Stimulated activated CD4-positive, alpha-beta T cell treated with anti-CD3 and anti-CD28 coated beads, Interleukin-2, amount 100 ng/mL, for 4 hours (primary cell): ENCODE data around the gene GTF3C5.
"Not testable (repeated sequence)": the region's sequence is repeated elsewhere in the genome, so short reads cannot be mapped to it uniquely, and the experiment has no call there.

ENCODE experiments used
- DNase-seq: peaks from one replicate; pipeline ENCODE4 v3.0.0-alpha.2; 2020; ENCODE audit warnings: low read depth

Gene GTF3C5

DNA sequence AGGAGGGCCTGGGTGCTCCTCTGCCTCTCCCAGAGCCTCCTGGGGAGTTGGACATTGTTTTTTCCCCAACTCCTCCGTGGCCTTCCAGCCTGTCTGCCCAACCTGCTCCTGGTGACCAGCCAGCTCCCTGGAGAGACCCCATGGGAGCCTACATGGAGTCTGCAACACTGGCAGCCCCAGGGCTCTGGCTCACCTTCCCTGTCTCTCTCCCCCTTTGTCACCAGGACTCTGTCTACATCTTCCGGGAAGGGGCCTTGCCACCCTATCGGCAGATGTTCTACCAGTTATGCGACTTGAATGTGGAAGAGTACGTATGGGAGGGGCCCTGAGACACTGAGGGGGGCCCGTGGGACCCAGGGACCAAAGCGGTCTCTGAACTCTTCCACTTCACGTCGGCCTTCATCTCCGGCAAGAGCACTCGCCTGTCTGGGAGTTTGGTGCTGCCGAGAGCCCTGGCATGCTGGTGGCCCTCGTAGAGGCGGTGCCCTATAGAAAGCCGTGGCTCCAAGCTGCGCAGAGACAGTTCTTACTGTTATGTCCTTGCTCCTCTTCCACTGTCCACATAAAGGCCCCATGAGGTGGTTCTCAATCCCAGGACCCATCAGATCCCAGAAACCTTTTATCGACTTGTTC is 25.1 kb downstream of the GTF3C5 start:
- no peak for DNase-seq

DNA sequence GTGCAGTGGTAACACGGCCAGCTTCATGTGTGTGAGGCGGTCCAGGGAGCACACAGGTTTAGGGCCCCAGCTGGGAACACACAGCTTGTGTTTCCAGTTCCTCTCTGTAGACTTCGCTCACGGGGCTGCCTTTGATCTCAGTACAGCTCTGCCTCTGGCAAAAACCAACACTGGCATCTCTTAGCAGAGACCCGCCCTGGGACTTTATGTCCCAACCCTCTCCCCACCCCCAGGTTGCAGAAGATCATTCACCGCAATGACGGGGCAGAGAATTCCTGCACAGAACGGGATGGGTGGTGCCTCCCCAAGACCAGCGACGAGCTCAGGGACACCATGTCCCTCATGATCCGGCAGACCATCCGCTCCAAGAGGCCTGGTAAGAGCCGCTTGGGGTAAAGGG is 25.7 kb downstream of the GTF3C5 start:
- DNase-seq, result no peak

- DNase-seq, result no peak
These were observed 26.2 kb downstream of the GTF3C5 start for GRCh38 chr9:133057006-133057405.

DNA sequence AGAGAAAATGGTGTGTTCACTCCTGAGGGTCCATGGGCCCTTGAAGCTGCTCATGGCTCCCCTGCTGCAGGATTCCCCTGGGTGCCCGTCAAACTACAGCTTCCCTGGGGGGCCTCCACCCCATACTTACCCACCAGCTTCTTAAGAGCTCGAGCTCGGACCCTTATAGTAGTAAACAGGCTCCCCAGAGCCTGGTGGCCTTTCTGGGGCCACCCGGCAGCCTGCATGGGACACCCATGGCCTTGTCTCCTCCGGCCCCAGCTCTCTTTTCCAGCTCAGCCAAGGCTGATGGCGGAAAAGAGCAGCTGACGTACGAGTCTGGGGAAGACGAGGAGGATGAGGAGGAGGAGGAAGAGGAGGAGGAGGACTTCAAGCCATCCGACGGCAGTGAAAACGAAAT is 26.8 kb downstream of the GTF3C5 start:
- DNase-seq, result no peak

DNA sequence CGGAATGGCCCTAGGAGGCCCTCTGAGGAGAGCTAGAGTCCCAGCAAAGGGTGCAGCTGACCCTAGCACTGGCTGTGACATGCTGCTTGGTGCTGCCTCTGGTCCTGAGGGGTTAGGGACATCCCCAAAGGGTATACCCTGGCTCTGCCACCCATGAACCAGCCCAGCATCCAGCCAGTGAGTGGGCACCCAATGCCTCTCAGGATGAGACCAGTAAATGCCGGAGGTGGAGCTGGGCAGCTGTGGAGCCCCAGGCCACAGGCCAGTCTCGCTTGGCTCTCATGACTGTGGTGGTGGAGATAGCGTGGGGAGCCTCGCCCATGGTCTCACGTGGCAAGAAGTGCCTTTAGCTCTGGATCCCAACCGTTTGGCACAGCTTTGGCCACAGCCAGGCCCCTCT is 27.3 kb downstream of the GTF3C5 start:
- DNase-seq, result no peak

- no peak for DNase-seq
These were observed 27.9 kb downstream of the GTF3C5 start for GRCh38 chr9:133058550-133059320.

DNA sequence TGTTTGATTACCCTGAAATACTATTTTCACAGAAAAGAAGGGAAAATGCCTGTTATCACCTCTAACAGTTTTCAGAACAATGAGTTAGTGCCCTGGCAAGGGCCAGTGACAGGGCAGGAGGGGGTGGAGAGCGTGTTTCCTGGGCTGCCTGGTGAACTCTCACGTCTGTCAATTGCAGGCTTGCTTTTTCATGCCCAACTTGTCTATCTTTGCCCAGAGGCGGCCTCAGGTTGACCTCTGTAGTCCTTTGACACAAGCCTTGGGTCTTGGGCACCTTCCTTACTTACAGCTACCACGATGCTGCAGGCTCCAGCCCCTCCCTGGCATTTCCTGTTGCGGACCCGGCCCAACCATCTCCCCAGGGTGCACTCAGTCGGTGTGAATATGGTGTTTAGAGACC is 28.8 kb downstream of the GTF3C5 start:
- no peak for DNase-seq

GRCh38 chr9:133060417-133060841 is 29.6 kb downstream of the GTF3C5 start:
- DNase-seq, result no peak

DNA sequence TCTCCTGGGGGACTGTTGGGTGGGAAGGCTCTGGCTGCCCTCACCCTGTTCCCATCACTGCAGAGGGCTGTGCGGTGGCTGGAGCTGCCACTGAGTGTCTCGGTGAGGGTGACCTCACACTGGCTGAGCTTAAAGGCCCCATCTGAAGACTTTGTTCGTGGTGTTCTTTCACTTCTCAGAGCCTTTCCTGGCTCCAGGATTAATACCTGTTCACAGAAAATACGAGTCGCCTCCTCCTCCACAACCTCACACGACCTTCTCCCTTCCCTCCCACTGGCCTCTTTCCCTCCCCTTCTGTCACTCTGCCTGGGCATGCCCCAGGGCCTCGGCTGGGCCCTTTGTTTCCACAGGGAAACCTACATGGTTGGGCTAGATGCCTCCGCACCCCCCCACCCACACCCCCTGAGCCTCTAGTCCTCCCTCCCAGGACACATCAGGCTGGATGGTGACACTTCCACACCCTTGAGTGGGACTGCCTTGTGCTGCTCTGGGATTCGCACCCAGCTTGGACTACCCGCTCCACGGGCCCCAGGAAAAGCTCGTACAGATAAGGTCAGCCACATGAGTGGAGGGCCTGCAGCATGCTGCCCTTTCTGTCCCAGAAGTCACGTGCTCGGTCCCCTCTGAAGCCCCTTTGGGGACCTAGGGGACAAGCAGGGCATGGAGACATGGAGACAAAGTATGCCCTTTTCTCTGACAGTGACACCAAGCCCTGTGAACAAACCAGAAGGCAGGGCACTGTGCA is 30.4 kb downstream of the GTF3C5 start:
- not testable (repeated sequence) for DNase-seq

GRCh38 chr9:133061764-133062145 is 31.0 kb downstream of the GTF3C5 start, which contains the start of gene CEL:
CEL (plus strand) TSS chr9:133061981; CDS start chr9:133062003, 22 bp downstream.
- not testable (repeated sequence) for DNase-seq

GRCh38 chr9:133062569-133062968 is 31.8 kb downstream of the GTF3C5 start:
- not testable (repeated sequence) for DNase-seq

- DNase-seq, result no peak
These were observed 32.3 kb downstream of the GTF3C5 start for GRCh38 chr9:133063159-133063499.

GRCh38 chr9:133063500-133064231 is 32.9 kb downstream of the GTF3C5 start:
- DNase-seq, result no peak

DNA sequence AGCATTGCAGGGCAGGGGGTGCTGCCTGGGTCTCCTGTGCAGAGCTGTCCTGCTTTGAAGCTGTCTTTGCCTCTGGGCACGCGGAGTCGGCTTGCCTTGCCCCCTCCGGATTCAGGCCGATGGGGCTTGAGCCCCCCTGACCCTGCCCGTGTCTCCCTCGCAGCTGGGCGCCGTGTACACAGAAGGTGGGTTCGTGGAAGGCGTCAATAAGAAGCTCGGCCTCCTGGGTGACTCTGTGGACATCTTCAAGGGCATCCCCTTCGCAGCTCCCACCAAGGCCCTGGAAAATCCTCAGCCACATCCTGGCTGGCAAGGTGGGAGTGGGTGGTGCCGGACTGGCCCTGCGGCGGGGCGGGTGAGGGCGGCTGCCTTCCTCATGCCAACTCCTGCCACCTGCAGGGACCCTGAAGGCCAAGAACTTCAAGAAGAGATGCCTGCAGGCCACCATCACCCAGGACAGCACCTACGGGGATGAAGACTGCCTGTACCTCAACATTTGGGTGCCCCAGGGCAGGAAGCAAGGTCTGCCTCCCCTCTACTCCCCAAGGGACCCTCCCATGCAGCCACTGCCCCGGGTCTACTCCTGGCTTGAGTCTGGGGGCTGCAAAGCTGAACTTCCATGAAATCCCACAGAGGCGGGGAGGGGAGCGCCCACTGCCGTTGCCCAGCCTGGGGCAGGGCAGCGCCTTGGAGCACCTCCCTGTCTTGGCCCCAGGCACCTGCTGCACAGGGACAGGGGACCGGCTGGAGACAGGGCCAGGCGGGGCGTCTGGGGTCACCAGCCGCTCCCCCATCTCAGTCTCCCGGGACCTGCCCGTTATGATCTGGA is 33.7 kb downstream of the GTF3C5 start:
- no peak for DNase-seq

DNA sequence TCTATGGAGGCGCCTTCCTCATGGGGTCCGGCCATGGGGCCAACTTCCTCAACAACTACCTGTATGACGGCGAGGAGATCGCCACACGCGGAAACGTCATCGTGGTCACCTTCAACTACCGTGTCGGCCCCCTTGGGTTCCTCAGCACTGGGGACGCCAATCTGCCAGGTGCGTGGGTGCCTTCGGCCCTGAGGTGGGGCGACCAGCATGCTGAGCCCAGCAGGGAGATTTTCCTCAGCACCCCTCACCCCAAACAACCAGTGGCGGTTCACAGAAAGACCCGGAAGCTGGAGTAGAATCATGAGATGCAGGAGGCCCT is 34.2 kb downstream of the GTF3C5 start:
- DNase-seq, result no peak

DNA sequence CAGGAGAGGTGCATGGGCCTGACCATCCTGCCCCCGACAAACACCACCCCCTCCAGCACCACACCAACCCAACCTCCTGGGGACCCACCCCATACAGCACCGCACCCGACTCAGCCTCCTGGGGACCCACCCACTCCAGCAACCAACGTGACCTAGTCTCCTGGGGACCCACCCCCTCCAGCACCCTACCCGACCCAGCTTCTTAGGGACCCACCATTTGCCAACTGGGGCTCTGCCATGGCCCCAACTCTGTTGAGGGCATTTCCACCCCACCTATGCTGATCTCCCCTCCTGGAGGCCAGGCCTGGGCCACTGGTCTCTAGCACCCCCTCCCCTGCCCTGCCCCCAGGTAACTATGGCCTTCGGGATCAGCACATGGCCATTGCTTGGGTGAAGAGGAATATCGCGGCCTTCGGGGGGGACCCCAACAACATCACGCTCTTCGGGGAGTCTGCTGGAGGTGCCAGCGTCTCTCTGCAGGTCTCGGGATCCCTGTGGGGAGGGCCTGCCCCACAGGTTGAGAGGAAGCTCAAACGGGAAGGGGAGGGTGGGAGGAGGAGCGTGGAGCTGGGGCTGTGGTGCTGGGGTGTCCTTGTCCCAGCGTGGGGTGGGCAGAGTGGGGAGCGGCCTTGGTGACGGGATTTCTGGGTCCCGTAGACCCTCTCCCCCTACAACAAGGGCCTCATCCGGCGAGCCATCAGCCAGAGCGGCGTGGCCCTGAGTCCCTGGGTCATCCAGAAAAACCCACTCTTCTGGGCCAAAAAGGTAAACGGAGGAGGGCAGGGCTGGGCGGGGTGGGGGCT is 35.6 kb downstream of the GTF3C5 start:
- no peak for DNase-seq

DNA sequence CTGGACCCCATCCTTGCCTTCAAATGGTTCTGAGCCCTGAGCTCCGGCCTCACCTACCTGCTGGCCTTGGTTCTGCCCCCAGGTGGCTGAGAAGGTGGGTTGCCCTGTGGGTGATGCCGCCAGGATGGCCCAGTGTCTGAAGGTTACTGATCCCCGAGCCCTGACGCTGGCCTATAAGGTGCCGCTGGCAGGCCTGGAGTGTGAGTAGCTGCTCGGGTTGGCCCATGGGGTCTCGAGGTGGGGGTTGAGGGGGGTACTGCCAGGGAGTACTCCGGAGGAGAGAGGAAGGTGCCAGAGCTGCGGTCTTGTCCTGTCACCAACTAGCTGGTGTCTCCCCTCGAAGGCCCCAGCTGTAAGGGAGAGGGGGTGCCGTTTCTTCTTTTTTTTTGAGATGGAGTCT is 36.2 kb downstream of the GTF3C5 start:
- DNase-seq, result no peak

- DNase-seq, result no peak
These were observed 37.0 kb downstream of the GTF3C5 start for GRCh38 chr9:133067813-133068212.

DNA sequence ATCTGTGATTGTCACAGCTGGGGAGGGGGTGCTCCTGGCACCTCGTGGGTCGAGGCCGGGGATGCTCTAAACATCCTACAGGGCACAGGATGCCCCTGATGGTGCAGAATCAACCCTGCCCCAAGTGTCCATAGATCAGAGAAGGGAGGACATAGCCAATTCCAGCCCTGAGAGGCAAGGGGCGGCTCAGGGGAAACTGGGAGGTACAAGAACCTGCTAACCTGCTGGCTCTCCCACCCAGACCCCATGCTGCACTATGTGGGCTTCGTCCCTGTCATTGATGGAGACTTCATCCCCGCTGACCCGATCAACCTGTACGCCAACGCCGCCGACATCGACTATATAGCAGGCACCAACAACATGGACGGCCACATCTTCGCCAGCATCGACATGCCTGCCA is 37.6 kb downstream of the GTF3C5 start:
- not testable (repeated sequence) for DNase-seq

DNA sequence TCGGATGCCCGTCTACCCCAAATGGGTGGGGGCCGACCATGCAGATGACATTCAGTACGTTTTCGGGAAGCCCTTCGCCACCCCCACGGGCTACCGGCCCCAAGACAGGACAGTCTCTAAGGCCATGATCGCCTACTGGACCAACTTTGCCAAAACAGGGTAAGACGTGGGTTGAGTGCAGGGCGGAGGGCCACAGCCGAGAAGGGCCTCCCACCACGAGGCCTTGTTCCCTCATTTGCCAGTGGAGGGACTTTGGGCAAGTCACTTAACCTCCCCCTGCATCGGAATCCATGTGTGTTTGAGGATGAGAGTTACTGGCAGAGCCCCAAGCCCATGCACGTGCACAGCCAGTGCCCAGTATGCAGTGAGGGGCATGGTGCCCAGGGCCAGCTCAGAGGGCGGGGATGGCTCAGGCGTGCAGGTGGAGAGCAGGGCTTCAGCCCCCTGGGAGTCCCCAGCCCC is 39.7 kb downstream of the GTF3C5 start:
- not testable (repeated sequence) for DNase-seq

- DNase-seq, result not testable (repeated sequence)
These were observed 40.2 kb downstream of the GTF3C5 start for GRCh38 chr9:133070985-133071384.
